ENCODE measurements around the gene SNTB2. TPM values are rescaled to one million over a fixed set of nuclear protein-coding genes. Genes with fewer than 3 reads are reported as not detected.

The SNTB2 gene
- total and polyA plus RNA-seq, 2 of the 13 experiments (the other 11 are each of a cell fraction or from before 2014, with no cell fraction given) = 11.5 to 19.2 TPM

DNA sequence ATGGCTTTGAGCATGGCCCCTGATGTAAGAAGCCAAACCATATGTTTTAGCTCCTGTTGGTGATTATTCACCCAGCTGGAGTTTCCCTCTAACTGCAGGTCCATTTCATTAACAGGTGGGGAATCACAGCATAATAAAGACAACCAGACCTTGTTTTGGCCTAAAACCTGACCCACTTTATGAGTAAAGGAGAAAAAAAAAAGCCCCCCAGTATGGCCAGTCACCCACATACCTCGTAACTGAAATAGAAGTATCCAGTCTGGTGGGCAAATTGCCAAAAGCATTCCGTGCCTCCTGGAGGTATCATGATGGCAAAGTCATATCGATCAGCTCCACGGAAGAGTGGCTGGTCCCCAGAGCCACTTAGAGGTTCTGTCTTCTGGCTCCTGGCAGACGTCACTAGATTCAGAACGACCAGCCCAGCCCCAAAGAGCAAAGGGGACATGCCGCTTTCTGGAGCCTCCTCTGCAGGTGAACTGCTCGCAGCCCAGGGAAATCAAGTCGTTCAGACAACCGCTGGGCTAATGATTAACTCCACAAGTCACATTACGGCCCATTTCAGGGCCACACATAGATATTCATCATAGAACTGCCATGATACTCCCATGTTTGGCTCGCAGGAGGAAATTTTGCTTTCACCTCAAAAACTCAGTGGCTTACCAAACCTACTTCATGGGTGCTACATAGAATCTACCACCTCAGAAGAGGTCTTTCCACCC is 164.5 kb downstream of the SNTB2 start, which contains the start of gene TMED6 (continued):
- TF ChIP-seq, protein P1, sequence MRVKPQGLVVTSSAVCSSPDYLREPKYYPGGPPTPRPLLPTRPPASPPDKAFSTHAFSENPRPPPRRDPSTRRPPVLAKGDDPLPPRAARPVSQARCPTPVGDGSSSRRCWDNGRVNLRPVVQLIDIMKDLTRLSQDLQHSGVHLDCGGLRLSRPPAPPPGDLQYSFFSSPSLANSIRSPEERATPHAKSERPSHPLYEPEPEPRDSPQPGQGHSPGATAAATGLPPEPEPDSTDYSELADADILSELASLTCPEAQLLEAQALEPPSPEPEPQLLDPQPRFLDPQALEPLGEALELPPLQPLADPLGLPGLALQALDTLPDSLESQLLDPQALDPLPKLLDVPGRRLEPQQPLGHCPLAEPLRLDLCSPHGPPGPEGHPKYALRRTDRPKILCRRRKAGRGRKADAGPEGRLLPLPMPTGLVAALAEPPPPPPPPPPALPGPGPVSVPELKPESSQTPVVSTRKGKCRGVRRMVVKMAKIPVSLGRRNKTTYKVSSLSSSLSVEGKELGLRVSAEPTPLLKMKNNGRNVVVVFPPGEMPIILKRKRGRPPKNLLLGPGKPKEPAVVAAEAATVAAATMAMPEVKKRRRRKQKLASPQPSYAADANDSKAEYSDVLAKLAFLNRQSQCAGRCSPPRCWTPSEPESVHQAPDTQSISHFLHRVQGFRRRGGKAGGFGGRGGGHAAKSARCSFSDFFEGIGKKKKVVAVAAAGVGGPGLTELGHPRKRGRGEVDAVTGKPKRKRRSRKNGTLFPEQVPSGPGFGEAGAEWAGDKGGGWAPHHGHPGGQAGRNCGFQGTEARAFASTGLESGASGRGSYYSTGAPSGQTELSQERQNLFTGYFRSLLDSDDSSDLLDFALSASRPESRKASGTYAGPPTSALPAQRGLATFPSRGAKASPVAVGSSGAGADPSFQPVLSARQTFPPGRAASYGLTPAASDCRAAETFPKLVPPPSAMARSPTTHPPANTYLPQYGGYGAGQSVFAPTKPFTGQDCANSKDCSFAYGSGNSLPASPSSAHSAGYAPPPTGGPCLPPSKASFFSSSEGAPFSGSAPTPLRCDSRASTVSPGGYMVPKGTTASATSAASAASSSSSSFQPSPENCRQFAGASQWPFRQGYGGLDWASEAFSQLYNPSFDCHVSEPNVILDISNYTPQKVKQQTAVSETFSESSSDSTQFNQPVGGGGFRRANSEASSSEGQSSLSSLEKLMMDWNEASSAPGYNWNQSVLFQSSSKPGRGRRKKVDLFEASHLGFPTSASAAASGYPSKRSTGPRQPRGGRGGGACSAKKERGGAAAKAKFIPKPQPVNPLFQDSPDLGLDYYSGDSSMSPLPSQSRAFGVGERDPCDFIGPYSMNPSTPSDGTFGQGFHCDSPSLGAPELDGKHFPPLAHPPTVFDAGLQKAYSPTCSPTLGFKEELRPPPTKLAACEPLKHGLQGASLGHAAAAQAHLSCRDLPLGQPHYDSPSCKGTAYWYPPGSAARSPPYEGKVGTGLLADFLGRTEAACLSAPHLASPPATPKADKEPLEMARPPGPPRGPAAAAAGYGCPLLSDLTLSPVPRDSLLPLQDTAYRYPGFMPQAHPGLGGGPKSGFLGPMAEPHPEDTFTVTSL (CRISPR knock-in tag; IDR thresholded peaks at IDR 0.05; ENCODE audit: borderline replicate concordance) = peak; percentile 29; the same call in 1 of the 2 replicates
- TF ChIP-seq GTF2F1 (IDR thresholded peaks at IDR 0.05; ENCODE audit: low read length) (no peak), ZBTB42 (CRISPR knock-in tag; IDR thresholded peaks at IDR 0.05) (no peak), ARID2 (CRISPR knock-in tag; IDR thresholded peaks at IDR 0.05; ENCODE audit: borderline replicate concordance) (peak; percentile 60; the same call in 1 of the 2 replicates), RXRB (CRISPR knock-in tag; IDR thresholded peaks at IDR 0.05; ENCODE audit: borderline replicate concordance) (0 out of 2 replicates have a peak, but pooled peaks have one; percentile 9), ZNF567 (CRISPR knock-in tag; IDR thresholded peaks at IDR 0.05; ENCODE audit: borderline replicate concordance) (0 out of 2 replicates have a peak, but pooled peaks have one; percentile 59), KAT8 (CRISPR knock-in tag; IDR thresholded peaks at IDR 0.05) (peak; percentile 57; the same call in 1 of the 2 replicates)
- TF ChIP-seq, protein P2, sequence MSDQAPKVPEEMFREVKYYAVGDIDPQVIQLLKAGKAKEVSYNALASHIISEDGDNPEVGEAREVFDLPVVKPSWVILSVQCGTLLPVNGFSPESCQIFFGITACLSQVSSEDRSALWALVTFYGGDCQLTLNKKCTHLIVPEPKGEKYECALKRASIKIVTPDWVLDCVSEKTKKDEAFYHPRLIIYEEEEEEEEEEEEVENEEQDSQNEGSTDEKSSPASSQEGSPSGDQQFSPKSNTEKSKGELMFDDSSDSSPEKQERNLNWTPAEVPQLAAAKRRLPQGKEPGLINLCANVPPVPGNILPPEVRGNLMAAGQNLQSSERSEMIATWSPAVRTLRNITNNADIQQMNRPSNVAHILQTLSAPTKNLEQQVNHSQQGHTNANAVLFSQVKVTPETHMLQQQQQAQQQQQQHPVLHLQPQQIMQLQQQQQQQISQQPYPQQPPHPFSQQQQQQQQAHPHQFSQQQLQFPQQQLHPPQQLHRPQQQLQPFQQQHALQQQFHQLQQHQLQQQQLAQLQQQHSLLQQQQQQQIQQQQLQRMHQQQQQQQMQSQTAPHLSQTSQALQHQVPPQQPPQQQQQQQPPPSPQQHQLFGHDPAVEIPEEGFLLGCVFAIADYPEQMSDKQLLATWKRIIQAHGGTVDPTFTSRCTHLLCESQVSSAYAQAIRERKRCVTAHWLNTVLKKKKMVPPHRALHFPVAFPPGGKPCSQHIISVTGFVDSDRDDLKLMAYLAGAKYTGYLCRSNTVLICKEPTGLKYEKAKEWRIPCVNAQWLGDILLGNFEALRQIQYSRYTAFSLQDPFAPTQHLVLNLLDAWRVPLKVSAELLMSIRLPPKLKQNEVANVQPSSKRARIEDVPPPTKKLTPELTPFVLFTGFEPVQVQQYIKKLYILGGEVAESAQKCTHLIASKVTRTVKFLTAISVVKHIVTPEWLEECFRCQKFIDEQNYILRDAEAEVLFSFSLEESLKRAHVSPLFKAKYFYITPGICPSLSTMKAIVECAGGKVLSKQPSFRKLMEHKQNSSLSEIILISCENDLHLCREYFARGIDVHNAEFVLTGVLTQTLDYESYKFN (CRISPR knock-in tag; conservative IDR thresholded peaks at IDR 0.05) = peak; percentile 44; the same call in 1 of the 2 replicates
- TF ChIP-seq, protein P3, sequence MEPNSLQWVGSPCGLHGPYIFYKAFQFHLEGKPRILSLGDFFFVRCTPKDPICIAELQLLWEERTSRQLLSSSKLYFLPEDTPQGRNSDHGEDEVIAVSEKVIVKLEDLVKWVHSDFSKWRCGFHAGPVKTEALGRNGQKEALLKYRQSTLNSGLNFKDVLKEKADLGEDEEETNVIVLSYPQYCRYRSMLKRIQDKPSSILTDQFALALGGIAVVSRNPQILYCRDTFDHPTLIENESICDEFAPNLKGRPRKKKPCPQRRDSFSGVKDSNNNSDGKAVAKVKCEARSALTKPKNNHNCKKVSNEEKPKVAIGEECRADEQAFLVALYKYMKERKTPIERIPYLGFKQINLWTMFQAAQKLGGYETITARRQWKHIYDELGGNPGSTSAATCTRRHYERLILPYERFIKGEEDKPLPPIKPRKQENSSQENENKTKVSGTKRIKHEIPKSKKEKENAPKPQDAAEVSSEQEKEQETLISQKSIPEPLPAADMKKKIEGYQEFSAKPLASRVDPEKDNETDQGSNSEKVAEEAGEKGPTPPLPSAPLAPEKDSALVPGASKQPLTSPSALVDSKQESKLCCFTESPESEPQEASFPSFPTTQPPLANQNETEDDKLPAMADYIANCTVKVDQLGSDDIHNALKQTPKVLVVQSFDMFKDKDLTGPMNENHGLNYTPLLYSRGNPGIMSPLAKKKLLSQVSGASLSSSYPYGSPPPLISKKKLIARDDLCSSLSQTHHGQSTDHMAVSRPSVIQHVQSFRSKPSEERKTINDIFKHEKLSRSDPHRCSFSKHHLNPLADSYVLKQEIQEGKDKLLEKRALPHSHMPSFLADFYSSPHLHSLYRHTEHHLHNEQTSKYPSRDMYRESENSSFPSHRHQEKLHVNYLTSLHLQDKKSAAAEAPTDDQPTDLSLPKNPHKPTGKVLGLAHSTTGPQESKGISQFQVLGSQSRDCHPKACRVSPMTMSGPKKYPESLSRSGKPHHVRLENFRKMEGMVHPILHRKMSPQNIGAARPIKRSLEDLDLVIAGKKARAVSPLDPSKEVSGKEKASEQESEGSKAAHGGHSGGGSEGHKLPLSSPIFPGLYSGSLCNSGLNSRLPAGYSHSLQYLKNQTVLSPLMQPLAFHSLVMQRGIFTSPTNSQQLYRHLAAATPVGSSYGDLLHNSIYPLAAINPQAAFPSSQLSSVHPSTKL (CRISPR knock-in tag; IDR thresholded peaks at IDR 0.05) = peak; percentile 52; the same call in 1 of the 2 replicates
- TF ChIP-seq, protein P4, sequence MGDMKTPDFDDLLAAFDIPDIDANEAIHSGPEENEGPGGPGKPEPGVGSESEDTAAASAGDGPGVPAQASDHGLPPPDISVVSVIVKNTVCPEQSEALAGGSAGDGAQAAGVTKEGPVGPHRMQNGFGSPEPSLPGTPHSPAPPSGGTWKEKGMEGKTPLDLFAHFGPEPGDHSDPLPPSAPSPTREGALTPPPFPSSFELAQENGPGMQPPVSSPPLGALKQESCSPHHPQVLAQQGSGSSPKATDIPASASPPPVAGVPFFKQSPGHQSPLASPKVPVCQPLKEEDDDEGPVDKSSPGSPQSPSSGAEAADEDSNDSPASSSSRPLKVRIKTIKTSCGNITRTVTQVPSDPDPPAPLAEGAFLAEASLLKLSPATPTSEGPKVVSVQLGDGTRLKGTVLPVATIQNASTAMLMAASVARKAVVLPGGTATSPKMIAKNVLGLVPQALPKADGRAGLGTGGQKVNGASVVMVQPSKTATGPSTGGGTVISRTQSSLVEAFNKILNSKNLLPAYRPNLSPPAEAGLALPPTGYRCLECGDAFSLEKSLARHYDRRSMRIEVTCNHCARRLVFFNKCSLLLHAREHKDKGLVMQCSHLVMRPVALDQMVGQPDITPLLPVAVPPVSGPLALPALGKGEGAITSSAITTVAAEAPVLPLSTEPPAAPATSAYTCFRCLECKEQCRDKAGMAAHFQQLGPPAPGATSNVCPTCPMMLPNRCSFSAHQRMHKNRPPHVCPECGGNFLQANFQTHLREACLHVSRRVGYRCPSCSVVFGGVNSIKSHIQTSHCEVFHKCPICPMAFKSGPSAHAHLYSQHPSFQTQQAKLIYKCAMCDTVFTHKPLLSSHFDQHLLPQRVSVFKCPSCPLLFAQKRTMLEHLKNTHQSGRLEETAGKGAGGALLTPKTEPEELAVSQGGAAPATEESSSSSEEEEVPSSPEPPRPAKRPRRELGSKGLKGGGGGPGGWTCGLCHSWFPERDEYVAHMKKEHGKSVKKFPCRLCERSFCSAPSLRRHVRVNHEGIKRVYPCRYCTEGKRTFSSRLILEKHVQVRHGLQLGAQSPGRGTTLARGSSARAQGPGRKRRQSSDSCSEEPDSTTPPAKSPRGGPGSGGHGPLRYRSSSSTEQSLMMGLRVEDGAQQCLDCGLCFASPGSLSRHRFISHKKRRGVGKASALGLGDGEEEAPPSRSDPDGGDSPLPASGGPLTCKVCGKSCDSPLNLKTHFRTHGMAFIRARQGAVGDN (CRISPR knock-in tag; IDR thresholded peaks at IDR 0.05) = peak; percentile 52
